NK-92 treated with Interleukin-12 subunit alpha and Interleukin-12 subunit beta, amount 100 ng/mL, for 24 hours (cell line): ENCODE measurements around the gene MCAT.

Source experiments
- DNase-seq: peaks from one replicate; lab custom pipeline; 2025; lab: John Stamatoyannopoulos, UW

MCAT gene, protein sequence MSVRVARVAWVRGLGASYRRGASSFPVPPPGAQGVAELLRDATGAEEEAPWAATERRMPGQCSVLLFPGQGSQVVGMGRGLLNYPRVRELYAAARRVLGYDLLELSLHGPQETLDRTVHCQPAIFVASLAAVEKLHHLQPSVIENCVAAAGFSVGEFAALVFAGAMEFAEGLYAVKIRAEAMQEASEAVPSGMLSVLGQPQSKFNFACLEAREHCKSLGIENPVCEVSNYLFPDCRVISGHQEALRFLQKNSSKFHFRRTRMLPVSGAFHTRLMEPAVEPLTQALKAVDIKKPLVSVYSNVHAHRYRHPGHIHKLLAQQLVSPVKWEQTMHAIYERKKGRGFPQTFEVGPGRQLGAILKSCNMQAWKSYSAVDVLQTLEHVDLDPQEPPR

DNA sequence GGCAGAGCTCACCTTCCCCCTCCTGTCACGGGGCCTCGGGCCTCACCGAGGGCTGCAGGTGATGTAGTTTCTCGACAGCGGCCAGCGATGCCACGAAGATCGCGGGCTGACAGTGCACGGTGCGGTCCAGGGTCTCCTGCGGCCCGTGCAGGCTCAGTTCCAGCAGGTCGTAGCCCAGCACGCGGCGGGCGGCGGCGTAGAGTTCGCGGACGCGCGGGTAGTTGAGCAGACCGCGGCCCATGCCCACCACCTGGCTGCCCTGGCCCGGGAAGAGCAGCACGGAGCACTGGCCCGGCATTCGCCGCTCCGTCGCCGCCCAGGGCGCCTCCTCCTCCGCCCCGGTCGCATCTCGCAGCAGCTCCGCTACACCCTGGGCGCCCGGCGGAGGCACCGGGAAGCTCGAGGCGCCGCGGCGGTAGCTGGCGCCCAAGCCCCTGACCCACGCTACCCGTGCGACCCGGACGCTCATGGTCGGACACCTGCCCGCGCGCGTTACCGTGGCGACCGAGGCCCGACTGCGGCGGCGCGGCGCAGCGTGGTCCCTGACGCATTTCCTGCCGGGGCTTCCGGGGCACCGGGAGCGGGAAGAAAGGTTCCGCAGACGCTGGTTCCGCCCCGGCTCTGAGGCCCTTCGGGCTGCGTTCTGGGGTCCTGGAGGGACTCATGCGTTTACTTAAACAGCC is at the start of gene MCAT:
Gene MCAT (minus strand): TSS at position 519 of the 683 bp plus-strand sequence. CDS start 50 bp downstream, at position 469.
- peak; percentile 71 for DNase-seq

DNA sequence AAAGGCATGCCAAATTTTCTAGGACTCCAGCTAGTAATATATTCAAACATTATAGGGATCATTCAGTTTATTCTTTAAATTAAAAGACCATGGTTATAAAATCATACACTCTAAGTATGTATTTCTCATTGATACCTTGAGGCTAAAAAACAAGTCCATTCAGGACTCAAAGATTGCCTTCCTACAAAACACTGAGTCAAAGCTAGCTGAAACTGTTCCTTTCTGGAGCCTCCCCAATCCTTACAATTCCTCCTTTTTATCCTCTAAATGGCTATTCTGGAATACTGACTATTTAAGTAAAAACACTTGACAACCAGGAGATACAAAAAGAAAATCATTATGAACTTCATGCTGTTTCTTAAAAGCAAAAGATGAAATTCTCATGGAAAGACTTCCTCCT is 48.6 kb upstream of the MCAT start:
- DNase-seq: no peak

DNA sequence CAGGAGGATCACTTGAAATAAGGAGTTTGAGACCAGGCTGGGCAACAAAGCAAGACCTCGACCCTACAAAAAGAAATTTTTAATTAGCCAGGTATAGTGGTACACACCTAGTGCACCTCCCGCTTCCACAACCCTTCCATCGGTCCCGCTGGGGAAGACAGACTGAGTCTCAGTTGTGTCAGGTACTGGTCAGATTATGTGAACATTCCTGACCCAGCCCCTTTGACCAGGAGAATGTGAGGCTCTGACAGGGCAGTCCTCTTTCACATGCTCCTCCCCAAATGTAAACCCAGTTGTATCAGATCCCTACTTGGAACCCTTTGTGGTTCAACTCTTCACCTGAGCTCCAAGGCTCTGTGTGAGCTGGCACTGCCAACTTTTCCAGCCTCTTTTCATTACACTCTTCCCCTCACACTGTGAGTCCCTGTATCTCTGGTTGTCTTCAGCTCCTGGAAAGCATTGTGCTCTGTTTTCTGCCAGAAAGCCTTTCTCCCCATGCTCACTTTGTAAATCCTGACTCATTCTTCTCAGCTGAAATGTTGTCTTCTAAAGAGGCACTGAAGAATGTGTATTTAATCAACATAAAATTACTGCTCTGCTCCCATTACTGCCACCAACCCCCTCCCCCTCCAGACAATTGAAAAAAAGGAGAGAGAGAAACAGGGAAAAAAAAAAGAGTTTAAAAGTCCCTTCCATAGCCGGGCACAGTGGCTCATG is 45.8 kb upstream of the MCAT start:
- no peak for DNase-seq

DNA sequence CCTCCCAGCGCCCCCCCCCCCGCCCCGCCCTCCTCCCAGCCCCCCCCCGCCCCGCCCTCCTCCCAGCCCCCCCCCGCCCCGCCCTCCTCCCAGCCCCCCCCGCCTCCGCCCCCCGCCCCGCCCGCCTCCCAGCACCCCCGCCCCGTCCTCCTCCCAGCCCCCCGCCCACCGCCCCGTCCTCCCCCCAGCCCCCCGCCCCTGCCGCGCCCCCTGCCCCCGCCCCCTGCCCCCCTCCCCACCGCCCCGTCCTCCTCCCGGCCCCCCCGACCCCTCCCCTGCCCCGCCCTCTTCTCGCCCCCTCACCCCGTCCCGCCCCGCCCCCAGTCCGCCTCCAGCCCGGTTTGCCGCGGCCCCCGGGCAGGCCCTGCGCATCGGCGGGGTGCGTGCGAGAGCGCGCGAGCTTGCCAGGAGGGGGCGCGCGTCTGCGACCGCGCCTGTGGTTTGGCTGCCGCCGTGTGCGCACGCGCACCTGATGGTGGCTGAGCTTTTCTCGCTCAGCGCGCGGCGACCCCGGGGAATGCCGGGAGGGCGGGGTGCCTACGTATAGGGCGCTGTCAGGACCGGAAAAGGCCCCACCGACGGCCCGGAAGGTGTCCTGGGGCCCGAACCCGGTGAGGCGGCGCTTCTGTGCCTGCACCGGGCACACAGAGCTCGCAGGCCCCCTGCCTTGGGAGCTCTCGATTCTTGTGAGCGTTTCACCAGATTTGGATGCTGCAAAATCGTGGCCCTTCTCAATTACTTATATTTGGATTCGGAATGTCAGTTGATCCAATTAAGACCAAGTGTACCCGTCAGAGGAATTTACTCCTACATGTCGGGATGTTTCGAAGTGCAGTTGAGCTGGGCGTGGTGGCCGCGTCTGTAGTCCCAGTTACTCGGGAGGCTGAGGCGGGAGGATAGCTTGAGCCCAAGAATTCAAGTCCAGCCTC is 44.2 kb upstream of the MCAT start:
- peak; percentile 92 for DNase-seq

DNA sequence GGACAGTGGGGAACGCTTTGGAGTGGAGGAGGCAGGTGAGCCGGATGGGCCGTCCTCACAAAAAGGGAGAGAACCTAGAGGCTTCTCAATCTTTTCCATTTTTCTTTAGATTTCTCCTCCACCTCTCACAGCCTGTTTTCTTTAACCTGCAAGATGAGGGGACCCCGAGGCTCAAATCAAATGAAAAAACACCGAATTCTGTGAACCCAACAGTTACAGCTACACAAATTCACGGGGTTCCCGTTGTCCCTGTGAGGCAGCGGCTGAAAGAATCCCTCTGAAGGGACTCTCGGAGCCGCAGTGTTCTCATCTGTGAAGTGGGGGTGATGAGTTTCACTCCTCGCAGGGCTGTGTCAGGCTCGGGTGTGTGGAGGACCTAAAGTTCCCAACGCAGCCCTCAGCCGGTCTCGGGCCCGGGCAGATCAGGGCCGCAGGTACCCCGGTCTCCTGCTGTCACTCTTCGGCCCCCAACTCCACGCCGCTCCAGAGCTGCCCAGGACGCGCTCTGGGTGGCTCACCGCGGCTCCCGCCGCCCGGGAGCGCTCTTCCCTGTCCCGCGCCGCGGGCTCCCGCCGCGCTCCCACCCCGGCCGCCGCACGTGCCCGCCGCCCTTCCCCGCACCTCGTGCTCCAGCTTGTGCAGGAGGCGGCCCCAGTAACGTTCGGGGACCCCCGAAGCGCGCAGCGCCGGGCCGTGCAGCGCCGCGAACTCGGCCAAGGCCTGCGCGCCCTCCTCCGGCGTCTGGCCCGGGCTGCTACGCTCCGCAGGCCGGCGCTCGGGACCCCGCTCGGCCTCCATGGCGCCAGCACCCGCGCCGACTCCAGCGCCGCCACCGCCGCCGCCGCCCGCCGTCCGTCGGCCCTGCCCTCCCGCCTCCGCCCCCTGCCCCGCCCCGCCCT is 43.3 kb upstream of the MCAT start, which contains the start of gene TTLL12:
Gene TTLL12 (minus strand): TSS at position 863 of the 899 bp plus-strand sequence. CDS start 65 bp downstream, at position 798.
- DNase-seq: peak; percentile 45

DNA sequence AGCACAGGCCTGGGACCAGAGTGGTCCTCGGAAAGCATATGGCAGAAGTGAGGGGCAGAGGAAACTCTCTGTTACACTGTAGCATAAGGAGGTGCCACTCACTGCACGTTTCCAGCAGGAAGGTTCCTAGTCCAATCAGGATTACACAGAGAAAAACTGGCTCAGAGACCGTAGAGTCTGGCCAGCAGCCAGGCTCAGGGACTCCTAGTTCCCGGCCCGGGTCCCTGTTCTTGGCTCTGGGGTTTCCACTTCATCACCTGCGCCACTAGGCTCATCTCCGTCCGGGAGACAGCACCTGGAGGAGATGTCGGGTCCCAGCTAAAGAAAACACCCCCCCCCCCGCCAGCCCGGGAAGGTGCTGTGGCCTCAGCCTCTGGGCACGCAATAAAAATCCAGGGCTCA is 42.7 kb upstream of the MCAT start:
- no peak for DNase-seq

DNA sequence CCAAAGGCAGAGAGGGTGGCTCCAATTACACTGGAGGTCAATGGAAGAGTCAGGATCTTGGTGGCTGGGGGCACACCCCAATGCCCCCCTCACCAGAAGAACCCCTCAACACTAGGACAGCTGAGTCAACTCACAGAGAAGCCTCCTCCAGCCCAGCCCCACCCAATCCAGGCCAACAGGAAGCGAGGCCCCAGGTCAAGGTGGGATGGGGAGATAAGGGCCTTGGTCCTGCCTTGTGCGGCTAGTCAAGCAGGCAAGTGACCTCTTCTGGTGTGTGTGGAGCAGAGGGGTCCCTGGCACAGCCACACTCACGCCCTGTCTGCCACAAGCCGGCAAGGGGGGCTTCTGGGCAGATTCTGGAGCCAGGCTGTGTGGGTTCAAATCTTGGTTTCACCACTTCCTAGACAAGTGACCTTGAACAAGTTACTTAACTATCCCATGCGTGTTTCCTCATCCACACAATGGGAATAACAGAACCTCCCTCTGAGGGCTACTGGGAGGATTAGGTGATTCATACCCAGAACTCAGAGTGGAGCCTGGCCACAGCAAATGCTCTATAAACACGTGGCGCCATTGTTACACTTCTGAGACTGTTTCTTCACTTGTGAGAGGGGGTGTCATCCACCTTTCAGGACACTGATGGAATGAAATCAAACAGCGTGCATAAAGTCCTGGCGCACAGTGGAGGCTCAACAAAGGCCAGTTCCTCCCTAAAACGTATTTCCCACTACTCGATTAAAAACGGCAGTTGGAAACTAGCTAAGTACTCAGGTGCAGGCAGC is 40.5 kb upstream of the MCAT start:
- DNase-seq: no peak

DNA sequence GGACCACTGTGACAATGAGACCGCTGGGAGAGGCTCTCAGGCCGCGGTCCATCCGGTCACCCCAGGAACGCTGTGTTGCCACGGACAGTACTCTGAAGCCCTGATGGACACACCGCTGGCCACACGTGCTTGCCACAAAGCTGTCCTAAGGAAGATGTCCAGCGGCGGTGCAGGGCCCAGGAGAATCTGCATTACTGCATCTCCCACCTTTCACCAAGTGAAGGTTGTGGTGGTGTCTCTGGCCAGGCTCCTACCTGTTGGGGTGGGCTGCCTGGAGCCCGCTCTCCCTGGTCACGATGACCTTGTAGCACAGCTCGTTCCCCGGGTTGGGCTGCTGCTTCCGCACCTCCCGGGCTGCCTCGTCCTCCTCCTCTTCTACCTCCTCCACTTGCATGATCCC is 39.5 kb upstream of the MCAT start:
- DNase-seq: no peak

DNA sequence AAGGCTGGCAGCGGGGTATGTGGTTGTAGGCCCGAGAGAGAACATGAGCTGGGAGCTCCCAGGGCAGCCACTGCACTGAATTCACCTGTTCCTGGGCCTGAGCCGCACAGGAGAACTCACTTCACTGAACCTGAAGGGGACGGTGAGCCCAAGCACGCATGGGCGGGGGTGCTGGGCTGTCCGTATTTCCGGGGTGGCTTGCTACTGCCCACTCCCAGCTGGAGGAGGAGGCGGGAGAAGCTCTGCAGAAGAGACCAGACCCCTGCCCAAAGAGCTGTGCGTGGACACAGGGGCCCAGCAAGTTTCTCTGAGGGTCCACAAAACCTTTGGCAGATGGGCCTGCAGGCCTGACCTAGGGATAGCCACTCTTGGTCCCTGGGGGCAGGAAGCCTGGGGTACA is 38.9 kb upstream of the MCAT start:
- DNase-seq: no peak

DNA sequence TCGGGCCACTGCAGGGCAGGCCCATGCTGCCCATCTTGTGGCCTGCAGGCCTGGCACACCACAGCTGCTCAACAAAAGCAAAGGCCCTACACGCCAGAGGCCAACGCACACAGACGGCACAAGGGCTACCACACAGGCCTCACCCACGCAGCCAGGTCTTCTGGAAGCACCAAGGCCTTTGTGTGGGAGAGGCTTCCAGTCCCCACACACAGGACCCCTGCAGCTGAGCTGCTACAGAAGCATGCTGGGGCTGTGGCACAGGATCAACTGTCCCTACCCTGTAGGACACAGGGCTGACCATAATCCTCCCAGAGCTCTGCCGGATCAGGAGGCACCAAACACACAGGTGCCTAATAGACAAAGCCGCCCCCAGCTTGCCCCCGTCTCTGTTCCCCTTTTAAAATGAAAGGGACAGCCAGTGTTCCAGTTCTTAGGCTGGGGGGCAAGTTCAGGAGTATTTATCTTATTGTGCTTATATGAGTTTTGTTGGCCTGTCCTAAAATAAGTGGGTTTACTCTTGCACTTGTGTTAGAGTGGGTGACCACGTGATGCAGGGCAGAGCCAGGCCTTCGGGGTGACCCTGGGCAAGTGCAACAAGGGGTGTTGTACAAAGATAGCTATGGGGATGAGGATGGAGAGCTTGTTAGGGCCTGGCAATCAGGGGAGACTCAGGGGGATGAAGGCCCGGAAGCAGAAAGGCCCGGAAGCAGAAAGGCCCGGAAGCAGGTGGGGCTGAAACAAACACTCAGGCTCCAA is 38.3 kb upstream of the MCAT start:
- DNase-seq: no peak

DNA sequence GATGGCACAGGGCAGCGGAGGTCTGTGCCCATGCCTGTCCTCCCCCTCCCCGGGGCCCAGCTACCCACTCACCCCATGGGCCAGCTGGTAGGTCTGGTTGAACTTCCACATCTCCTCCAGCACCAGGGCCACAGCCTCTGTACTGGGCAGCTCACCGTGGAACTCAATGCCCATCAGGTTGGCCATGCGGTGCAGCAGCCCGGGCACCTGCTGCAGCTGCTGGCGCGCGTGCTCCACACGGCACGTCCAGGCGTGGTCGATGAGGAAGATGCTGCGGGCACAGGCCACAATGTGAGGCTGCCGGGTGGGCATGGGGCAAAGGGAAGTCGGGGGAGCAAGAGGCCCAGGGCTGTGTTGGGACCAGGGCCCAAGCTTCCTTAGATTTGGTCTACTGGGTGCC is 37.5 kb upstream of the MCAT start:
- no peak for DNase-seq

DNA sequence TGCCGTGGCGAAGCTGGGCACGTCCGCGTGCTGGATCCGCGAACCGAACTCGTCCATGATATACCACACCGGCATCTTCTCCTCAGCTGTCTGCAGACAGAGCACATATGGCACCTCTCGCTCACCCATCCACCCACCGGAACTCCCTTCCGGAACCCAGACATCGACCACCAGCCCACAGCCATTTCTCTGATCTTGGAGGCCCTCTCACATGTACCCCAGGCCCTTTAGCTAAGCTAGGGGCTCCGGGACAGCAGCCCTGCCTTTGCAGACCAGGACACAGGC is 36.7 kb upstream of the MCAT start:
- DNase-seq: no peak

DNA sequence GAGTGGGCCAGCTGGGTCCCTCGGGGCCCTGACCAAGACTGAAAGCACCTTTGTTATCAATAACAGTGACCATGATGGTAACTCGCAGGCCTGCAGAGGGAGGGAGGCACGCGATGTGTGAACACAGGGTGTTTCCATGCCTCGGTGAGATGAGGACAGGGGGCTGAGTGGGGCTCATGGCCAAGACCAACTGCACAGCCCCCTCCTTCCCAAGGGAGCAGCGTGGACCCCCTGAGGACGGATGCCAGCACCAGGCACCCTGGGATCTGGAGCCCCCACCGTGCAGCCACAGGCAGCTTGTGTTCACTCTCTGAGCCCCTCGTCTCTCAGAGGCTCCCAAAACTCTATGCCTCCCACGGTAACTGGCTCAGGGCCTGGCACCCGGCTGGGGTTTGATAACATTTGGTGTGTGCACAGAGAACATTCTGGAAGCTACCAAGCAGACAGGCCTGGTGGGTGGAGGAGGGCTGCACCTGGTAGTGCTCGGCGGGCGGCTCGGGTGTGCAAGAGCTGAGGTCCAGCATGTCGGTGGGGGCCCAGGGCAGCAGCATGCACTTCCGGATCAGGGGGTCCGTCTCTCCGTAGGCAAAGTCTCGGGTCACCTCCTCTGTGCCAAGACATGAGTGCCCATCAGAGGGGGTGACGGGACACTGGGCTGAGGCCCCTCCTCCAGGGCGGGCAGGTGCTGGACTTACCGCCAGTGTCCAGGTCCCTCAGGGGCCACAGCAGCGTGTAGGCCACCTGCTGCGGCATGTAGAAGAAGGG is 36.1 kb upstream of the MCAT start:
- no peak for DNase-seq

DNA sequence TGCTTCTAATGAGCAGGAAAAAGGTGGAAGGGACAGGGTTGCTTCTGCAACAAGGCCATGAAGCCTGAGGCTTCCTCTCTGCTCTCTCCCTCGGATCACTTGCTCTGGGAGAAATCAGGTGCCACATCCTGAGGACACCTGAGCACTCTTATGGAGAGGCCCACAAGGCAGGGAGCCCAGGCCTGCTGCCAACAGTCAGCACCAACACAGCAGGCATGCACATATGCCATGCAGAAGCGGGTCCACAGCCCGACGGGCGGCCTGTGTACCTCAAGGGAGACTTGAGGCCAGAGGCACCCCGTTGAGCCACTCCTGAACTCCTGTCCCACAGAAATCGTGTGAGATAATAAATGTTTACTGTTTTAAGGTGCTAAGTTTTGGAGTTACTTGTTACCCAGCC is 34.3 kb upstream of the MCAT start:
- DNase-seq: no peak

DNA sequence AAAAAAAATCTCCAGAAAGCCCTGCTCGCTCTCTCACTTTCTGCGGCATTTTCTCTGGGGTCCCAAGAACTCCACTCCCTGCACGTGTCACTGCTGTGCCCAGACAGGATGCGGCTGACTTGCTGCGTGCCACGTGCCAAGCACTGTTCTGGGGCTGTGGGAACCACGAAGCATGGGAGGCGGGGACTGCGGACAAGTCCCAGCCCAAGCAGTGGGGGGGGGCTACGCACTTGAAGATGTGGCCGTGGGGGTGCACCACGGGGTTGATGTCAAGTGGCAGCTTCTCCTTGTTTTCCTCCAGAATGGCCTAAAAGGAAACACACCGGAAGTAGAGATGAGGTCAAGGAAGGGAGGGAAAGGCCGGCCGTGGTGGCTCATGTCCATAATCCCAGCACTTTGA is 32.9 kb upstream of the MCAT start:
- no peak for DNase-seq

DNA sequence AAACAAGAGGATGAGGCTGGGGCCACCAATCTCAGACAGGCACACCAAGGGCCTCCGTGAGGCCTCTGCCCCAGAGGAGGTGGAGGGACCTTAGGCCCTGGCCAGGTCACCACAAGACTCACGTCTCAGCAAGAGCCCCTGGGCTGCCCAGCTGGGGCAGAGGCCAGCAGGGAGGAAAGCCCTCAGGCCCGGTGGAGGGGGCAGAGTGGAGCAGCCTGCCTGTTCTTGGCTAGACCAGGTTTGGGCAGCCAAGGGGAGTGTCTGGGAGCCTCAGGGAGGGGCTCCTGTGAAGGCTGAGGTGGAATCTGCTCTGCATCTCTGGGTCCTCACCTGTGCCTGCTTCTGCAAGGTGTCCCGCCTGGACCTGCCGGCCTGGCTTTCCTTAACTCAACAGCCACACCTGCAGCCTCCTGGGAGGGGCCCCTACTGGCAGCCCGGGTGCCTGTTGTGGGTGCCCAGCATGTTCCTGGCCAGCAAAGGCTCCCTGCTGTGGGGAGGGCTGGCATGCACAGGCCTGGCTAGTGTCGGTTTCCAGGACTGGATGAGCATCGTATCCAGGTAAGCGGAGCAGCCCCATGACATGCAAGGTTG is 31.8 kb upstream of the MCAT start:
- DNase-seq: no peak

DNA sequence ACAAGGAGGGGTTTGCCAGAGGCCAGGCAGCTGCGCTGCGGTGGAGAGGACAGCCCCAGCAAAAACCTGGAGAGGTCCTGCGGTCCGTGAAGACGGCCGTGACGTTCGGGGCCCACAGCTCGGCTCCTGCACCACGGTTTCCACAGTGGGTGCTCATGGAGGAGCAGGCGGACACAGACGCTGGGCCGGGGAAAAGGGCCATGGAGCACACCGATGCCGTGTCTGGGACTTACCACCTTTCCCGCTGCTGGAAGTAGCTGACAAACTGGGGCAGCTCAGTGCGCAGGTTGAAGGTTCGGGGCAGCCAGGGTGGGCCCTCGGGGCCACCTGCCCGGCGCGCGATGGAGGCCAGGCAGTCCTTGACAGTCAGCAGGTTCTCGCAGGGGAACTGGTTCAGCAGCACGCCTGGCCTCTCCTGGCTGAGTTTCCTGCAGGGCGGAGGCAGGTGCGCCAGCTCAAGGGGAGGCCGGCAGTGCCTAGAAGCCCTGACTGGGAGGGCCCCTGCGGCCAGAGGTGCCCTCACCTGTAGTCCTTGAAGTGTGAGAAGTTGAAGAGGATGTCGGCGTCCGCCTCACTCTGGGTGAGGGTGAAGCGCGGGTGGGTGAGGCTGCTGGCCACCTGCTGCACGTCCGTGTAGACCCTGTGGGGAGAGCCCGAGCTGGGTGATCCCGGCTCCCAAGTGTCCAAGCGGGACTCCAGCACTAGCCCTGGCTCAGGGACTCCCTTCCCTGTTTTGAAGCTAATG is 30.9 kb upstream of the MCAT start:
- DNase-seq: no peak
